Measurements from ENCODE around the gene ANKRD40. TPM values are rescaled to one million over a fixed set of nuclear protein-coding genes. Genes with fewer than 3 reads are reported as not detected.

The ANKRD40 gene
- total and polyA plus RNA-seq, 9 of the 15 experiments (the other 6 are each of a cell fraction or from before 2014, with no cell fraction given): 9.0 to 28.9 (median 27.7) TPM

DNA sequence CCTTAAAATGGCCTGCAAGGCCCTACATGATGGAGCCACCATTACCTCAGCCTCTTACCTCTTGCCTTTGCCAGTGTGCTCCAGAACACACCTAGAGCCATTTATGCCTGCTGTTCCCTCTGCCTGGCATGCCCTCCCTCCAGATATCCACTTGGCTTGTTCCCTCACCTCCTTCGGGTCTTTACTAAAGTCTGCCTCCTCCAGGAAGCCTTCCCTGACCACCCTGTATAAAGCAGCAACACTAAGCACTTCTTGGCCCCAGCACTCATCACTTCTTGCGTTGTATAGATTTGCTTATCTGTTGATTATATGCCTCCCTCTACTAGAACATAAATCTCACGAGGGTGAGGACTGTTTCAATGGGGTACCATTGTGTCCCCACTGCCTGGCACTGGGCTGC is 25.3 kb downstream of the ANKRD40 start:
- 5% methylated on average over 3 of the region's 3 CpGs for WGBS (ENCODE audit: insufficient coverage, low coverage, missing lambda C conversion rate)
- DNase-seq (ENCODE audit: extremely low read depth in 1 of 4, low spot score in 3 of 4): no peak
- H2AFZ ChIP-seq (ENCODE audit: low read depth, low read length): no peak overlapping the region
- BruUV-seq (replicated peaks): no TSS peak
- no peaks in the 10 kb centered on the region for H3K79me2 ChIP-seq (ENCODE audit: control insufficient read depth, insufficient read depth, low read length)
- H4K20me1 ChIP-seq (replicated peaks; ENCODE audit: control insufficient read depth, insufficient read depth, low read length): no peaks in the 10 kb centered on the region
- intact Hi-C loops (cut with micrococcal nuclease): loop anchor here (5.0 kb wide), 1 partner anchor 200 kb away; no protein-coding TSS in a partner anchor
- H3K9me1 ChIP-seq (ENCODE audit: control insufficient read depth, insufficient read depth, low read length): no peaks in the 10 kb centered on the region
- ChIA-PET CTCF (ENCODE audit: low intra/inter-chr PET ratio) (interaction anchor here (1.0 kb wide), 1 partner anchor 58 kb away, joined by 3 read pairs; no protein-coding TSS in a partner anchor), POLR2A (no interaction called here)
- in situ Hi-C loops (cut with MboI): no loop called here
- no peaks in the 10 kb centered on the region for H3K9me3 ChIP-seq (replicated peaks; ENCODE audit: control insufficient read depth, insufficient read depth, low read depth, low read length)
- no peak for FAIRE-seq
- peaks cover 4 to 14% of the 10 kb centered on the region in 2 experiments; a peak in 3 of 5 replicates for H3K4me1 ChIP-seq (replicated peaks in 1 of 2; ENCODE audit: control insufficient read depth in 2 of 2, insufficient read depth in 2 of 2, low read length in 2 of 2)
- H3K27ac ChIP-seq (ENCODE audit: extremely low read depth, low read depth, low read length): no peak overlapping the region
- no peaks in the 10 kb centered on the region for H3K36me3 ChIP-seq (ENCODE audit: control insufficient read depth, insufficient read depth, low read length)
- H3K27me3 ChIP-seq (ENCODE audit: control insufficient read depth in 2 of 2, insufficient read depth in 2 of 2, low read length in 2 of 2): peaks cover 5 to 27% of the 10 kb centered on the region in 2 experiments; a peak in 4 of 5 replicates
- H3K9ac ChIP-seq (ENCODE audit: insufficient read depth in 1 of 2, low read depth in 2 of 2, low read length in 2 of 2): no peak overlapping the region
- TF ChIP-seq, protein P1, sequence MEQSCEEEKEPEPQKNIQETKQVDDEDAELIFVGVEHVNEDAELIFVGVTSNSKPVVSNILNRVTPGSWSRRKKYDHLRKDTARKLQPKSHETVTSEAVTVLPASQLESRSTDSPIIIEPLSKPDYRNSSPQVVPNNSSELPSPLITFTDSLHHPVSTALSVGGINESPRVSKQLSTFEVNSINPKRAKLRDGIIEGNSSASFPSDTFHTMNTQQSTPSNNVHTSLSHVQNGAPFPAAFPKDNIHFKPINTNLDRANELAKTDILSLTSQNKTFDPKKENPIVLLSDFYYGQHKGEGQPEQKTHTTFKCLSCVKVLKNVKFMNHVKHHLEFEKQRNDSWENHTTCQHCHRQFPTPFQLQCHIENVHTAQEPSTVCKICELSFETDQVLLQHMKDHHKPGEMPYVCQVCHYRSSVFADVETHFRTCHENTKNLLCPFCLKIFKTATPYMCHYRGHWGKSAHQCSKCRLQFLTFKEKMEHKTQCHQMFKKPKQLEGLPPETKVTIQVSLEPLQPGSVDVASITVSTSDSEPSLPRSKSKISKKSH (CRISPR knock-in tag; IDR thresholded peaks at IDR 0.05): no peak
- TF ChIP-seq ZNF444 (CRISPR knock-in tag; IDR thresholded peaks at IDR 0.05) (no peak), BCOR (IDR thresholded peaks at IDR 0.05) (peak; percentile 79), TAL1 (IDR thresholded peaks at IDR 0.05) (no peak), KDM1A (IDR thresholded peaks at IDR 0.05) (peak; percentile 17 to 45; a peak in 1 of 4 replicates), RBM25 (IDR thresholded peaks at IDR 0.05; ENCODE audit: low read depth, low read length, severe bottlenecking) (peak; percentile 48), YY1 (IDR thresholded peaks at IDR 0.05; ENCODE audit: borderline replicate concordance in 1 of 3, control insufficient read depth in 1 of 3, extremely low read depth in 1 of 3, insufficient read depth in 3 of 3, insufficient read length in 1 of 3, insufficient replicate concordance in 2 of 3, low read depth in 1 of 3, low read length in 2 of 3) (peak in 1 of 3 experiments; percentile 14), SMARCA5 (IDR thresholded peaks at IDR 0.05) (peak; percentile 57; the same call in 1 of the 2 replicates), ZNF436 (CRISPR knock-in tag; IDR thresholded peaks at IDR 0.05) (peak; percentile 58; the same call in 1 of the 2 replicates), ZFP36 (IDR thresholded peaks at IDR 0.05; ENCODE audit: low read depth, low read length, partially characterized antibody) (peak; percentile 97), RCOR1 (IDR thresholded peaks at IDR 0.05; ENCODE audit: borderline replicate concordance in 1 of 2, low read depth in 2 of 2, low read length in 2 of 2) (peak in 1 of 2 experiments; percentile 40; a peak in 1 of 4 replicates)
- TF ChIP-seq, protein P2, sequence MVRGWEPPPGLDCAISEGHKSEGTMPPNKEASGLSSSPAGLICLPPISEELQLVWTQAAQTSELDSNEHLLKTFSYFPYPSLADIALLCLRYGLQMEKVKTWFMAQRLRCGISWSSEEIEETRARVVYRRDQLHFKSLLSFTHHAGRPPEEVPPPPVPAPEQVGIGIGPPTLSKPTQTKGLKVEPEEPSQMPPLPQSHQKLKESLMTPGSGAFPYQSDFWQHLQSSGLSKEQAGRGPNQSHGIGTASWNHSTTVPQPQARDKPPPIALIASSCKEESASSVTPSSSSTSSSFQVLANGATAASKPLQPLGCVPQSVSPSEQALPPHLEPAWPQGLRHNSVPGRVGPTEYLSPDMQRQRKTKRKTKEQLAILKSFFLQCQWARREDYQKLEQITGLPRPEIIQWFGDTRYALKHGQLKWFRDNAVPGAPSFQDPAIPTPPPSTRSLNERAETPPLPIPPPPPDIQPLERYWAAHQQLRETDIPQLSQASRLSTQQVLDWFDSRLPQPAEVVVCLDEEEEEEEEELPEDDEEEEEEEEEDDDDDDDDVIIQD (CRISPR knock-in tag; IDR thresholded peaks at IDR 0.05): no peak
- no peak overlapping the region for H3K4me2 ChIP-seq (ENCODE audit: insufficient read depth, low read length)
- no peak for ATAC-seq
- H3K4me3 ChIP-seq: no peak overlapping the region
